ENCODE data around the gene LRP1. TPM values are rescaled to one million over a fixed set of nuclear protein-coding genes. Genes with fewer than 3 reads are reported as not detected.

Gene LRP1
- total RNA-seq, 1 donor from 2014 or later, result 0.60 TPM

DNA sequence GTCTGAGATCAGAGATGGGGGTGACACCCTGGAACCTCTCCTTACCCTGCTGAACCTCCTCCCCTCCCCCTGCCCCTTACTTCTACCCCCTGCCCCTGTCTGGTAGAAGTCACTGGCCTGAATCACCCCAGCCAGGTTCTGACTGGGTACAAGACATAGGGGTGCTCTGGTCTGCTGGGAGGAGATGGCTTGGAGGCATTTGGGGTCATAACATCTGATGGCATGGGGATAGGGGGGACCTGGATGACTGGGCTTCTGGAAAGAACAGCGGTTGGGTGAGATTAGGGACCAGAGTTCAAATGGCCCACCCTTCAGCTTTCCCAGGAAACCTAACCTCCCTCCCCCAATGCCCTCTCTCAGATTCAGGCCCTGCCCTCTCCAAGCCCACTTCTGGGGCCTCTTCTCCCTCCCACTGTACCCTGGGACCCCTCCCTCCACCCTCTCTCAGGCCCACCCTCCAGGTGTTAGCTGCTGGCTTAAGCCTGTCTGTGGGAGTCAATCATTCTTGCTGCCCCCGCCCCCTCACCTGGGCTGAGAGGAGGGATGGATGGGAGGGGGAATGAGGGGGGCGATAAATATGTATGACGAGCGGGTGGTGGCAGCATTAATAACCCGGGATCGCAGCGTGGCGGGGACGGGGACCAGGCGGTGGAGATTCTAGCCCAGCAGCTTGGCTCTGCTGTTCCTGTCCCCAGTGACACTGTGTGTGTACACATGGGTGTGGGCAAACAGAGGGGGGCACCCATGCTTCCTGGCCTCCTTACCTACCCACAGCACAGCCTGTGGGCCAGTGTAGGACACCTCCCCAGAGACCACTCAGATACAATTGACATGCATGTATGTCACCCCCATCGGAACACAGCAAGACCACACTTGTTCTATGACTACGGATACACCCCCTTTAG is 94.3 kb downstream of the LRP1 start:
- DNase-seq (ENCODE audit: low read depth in 2 of 2), result no peak

DNA sequence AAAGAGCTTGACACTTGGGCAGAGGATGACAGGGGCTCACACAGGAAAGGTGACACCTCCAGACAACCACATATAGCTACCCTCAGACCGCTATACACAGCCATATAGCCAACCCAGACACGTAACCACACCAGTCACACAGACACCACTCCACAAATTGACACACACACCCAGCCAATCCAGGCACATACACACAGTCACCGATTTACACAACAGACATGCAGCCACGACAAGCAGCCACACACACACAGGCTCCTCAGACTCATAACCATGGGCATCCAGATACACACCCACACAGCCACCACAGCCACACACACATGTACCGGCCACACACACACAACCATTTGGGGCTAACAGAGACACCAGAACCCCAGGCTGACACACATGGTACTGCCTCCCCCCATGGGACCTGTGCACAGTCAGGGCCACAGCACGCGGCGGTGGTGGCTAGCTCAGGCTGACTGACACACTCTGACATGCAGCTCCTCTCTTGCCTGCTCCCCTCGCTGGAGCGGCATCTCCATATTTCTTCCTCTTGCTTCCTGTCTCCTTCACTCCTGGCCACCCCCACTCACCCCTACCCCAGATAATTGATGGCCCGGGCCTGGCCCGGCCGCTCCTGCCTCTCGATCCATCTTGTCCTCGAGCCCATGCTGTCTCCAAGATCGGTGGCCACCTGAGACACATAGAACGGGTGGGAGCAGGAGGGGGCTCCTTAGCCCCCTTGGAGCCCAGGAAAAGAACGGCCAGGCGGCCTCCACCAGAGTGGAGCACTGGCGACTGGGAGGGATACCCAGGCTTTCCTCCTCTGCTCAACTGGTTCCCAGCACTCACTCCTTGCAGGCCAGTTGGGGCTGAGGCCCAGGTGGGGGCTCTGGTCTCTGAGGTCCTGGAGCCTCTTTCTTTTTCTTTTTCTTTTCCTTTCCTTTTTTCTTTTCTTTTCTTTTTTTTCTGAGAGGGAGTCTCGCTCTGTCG is 95.2 kb downstream of the LRP1 start:
- no peak for DNase-seq (ENCODE audit: low read depth in 2 of 2)

DNA sequence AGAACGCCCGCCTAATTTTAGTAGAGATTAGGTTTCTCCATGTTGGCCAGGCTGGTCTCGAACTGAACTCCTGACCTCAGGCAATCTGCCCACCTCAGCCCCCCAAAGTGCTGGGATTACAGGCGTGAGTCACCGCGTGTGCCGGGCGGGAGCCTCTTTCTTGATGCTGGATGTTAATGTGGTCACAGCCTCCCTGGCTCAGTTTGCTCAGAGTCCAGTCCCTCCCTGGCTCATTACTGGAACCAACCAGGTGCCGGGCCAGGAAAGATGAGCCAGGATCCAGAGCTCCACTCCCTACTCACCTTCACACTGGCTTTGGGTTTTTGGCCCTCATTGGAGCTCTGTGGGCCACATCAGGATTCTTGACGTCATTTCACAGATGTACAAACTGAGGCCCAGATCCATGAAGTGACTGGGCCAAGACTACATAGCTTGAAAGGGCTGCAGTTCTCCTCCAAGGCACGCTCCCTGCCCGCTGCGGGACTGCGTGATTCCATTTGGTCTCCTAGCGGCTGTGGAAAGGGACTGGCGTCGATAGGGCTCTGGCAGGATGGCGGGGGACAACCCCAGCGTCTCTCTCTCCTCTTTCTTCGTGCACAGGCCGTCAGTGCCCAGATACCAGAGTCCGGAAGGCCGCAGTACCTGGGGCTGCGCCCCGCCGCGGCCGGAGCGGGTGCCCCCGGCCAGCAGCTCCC is 96.1 kb downstream of the LRP1 start:
- no peak for DNase-seq (ENCODE audit: low read depth in 2 of 2)

DNA sequence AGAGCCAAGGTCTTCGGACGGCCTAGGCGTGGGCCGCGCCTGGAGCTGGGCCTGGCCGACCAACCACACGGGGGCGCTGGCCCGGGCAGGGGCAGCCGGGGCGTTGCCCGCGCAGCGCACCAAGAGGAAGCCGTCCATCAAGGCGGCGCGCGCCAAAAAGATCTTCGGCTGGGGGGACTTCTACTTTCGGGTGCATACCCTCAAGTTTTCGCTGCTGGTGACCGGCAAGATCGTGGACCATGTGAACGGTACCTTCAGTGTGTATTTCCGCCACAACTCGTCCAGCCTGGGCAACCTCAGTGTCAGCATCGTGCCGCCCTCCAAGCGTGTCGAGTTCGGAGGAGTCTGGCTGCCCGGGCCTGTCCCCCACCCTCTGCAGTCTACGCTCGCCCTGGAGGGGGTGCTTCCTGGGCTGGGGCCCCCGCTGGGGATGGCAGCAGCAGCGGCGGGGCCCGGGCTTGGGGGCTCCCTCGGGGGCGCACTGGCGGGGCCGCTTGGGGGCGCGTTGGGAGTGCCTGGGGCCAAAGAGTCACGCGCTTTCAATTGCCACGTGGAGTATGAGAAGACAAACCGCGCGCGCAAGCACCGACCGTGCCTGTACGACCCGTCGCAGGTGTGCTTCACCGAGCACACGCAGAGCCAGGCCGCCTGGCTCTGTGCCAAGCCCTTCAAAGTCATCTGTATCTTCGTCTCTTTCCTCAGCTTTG is 96.8 kb downstream of the LRP1 start:
- peak; percentile 51 to 53 for DNase-seq (ENCODE audit: low read depth in 2 of 2)

DNA sequence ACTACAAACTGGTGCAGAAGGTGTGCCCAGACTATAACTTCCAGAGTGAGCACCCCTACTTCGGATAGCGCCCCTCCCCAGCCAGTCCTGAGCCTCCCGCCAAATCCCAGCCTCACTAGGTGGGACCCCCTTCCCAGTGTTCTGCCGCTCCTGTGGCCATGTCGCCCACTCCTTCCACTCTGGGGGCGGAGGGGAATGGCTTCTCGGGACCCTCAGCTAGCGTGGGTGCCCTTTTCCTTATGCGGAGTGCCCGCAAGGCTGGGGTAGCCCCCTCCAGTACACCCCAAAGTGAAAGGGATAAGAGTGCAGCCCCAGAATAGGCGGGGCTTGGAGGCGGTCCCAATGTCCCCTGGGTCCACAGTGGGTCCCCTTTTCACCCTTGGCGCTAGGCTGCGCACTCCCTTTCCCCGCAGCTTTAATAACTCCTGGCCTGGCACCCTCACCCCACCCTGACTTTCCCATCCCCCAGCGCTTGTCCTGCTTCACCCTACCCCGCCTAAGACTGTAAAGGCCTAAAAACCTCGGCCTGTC is 97.5 kb downstream of the LRP1 start:
- no peak for DNase-seq (ENCODE audit: low read depth in 2 of 2)

DNA sequence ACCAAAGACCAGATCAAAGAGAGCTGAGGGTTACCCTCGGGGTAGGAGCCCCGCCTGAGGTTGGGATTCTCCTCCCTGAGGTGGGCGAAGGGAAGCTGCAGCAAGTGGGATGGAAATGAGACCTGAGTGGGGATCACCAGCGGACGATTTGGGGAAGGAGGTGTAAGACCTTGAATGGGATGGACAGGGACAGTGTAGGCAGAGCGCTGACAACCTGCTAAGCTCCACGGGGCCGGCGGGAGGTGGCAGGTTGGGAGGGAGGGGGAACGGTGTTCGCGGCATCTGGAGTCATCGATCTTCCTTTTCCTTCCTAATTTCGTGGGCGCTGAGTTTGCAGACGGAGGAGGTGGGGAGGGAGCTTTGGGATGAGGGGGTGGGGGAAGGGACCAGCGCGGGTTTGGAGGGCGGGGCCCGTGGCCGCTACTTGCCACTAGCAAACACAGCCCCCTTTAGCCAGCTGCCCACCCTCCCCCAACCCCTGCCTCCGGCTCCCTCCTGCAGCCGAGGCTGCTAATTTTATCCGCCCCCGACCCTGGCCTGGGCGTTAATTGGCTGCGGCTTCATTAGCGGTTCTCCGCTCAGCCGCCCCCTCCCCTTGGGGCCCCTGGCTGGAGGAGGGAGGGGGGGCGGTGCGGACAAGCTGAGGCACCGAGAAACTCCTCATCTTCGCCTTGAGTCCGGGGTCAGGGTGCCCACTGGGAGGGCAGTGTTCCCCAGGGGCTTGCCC is 98.5 kb downstream of the LRP1 start:
- DNase-seq (ENCODE audit: low read depth in 2 of 2), result no peak

DNA sequence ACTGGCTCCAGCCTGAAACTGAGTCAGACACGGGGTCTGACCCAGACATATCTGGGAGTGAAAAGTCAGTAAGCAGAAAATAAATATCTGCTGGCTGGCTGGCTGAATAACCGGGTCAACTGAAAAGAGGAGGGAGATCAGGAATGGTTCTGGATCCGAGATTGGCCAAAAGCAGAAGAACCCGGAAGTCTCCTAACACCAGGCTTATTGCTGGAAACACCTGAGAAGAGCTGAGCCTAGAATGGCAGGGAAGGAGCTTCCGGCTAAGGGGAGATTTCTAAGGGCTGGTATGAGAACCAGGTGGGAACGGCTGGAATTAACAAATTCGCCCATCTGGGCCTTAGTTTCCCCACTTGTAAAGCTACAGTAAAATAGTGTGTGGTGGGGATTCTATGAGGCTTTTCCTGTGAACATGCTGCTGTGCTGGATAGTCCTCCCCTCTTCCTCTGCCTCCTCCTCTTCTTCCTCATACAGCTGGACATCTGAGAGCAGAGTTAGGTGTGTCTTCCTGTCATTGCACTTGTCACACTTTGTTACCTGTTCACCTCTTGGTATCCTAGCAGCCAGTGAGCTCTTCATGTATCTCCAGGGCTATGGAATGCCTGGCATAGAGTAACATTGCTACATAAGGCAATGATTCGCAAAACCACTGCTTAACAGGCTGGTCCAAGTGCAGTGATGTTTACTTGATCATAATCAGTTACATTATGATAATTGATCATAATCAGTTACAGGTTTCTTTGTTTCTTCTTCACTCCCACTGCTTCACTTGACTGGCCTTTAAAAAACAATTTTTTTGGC is 99.2 kb downstream of the LRP1 start:
- no peak for DNase-seq (ENCODE audit: low read depth in 2 of 2)

DNA sequence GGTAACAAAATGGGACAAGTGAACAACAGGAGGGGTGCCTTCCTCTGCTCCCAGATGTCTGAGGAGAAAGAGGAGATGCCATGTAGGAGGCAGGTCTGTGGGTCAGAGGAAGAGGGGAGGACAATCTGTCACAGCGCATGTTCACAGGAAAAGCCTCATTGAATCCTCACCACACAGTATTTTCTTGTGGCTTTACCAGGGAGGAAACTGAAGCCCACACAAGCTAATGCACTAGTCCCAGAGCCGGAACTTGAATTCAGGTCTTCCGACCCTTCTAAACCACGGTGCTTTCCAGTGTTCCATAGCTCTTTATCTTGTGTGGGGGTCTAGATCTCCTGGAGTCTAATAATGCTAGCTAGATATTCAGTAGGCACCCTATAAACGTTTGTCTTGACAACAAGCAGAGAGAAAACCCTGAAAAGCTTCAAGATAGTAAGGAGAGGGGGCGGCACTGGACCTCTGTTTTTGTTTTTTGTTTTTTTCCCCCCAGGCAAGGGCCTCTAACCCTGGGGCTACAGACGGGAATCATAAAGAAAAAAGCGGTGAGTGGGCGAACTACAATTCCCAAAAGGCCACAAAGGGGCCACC is 100.9 kb downstream of the LRP1 start:
- DNase-seq (ENCODE audit: low read depth in 2 of 2), result peak in 1 of 2 donors; percentile 42

DNA sequence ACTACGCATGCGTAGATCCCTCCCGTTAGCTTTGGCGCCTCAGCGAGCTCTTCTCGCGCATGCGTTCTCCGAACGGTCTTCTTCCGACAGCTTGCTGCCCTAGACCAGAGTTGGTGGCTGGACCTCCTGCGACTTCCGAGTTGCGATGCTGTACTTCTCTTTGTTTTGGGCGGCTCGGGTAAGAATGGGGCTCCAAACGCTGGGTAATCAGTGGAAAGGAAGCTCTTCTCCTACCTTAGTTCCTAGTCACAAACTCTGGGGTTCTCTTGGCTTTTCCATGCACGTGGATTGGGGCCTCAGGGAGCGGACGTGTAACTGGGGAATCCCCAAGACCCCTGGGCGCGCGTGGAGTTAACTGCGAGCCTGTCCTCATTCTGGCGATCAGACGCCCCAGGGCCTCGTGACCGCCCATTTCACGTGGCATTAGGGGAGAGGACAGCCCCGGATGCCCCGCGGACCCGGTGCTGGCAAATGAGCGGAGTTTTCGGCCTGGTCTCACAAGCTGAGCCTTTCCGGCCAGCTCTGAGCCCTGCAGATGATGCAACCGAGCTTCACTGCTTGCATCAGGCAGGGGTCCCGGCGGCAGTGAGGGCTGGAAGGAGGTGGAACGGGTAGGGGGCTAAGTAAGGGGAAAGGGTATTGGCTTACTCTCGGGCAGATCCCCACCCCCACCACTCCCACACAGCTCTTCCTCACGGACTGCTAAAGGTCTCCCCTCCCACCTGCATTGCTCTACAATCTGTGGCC is 101.5 kb downstream of the LRP1 start, which contains the start of gene SHMT2:
Gene SHMT2, plus strand, starts transcription at position 78 of the 747 bp plus-strand sequence. Its CDS starts 68 bp downstream, at position 146.
- DNase-seq (ENCODE audit: low read depth in 2 of 2), result peak; percentile 97

DNA sequence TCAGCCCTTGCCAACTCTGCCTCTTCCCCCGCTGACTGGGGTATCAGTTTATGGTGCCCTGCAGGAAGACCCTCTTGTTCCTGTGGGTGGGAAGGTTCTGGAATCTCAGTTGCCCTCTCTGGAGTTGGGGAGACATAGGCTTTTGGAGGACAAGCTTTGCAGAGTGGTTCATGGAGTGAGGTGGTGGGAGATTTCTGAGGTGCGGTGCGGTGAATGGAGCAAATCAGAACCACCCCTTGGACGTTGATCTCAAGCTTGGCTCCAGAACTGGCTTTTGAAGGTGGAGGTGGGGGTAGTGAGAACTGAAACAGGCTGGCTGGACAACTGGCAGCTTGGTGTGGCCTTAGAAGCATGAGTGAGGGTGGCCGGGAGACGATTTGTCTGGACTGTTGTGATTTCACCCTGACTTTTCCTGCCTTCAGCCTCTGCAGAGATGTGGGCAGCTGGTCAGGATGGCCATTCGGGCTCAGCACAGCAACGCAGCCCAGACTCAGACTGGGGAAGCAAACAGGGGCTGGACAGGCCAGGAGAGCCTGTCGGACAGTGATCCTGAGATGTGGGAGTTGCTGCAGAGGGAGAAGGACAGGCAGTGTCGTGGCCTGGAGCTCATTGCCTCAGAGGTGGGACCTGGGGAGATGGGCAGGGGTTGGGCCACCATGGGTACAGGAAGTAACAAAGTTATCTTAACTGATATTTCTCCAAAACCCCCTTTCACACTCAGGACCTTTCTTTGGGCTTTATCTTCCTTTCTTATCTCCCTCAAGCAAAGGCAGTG is 102.3 kb downstream of the LRP1 start:
- peak in 1 of 2 donors; percentile 28 for DNase-seq (ENCODE audit: low read depth in 2 of 2)

DNA sequence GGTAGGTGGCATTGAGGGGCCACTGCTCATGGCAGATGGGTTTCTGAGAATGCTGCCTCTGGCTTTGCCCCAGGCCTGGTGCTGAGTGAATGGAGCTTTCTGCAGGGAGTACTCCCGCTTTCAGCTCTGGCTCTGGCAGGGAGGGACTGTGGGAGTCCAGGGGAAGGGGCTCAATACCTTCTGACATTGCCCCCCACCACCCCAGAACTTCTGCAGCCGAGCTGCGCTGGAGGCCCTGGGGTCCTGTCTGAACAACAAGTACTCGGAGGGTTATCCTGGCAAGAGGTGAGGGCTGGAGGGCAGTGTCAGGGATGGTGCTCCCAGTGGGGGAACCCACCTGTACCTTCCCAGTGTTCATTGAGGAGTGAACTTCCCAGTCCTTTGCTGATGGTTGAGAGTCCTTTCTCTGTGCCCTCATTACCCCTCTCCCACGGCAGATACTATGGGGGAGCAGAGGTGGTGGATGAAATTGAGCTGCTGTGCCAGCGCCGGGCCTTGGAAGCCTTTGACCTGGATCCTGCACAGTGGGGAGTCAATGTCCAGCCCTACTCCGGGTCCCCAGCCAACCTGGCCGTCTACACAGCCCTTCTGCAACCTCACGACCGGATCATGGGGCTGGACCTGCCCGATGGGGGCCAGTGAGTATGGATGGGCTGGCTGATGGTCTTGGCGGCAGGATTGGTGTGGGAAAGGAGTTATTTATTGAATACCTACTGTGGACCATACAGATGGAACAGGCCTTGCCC is 103.2 kb downstream of the LRP1 start:
- DNase-seq (ENCODE audit: low read depth in 2 of 2), result no peak

DNA sequence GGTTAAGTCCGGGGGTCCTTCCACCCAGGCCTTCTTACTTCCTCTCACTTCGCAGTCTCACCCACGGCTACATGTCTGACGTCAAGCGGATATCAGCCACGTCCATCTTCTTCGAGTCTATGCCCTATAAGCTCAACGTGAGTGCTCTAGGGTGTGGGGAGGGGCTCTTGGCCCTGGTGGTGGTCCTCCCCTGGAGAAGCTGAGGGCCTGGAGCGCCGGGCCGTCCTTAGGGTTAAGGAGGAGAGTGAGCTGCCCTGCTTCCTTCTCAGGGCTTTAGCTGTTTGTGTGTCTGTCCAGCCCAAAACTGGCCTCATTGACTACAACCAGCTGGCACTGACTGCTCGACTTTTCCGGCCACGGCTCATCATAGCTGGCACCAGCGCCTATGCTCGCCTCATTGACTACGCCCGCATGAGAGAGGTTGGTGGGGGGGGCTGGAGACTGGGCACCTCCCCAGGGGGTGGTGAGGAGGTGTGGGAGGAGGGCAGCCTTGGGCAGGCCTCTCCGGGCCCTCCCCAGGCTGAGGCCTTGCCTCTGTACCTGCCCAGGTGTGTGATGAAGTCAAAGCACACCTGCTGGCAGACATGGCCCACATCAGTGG is 104.0 kb downstream of the LRP1 start:
- no peak for DNase-seq (ENCODE audit: low read depth in 2 of 2)

DNA sequence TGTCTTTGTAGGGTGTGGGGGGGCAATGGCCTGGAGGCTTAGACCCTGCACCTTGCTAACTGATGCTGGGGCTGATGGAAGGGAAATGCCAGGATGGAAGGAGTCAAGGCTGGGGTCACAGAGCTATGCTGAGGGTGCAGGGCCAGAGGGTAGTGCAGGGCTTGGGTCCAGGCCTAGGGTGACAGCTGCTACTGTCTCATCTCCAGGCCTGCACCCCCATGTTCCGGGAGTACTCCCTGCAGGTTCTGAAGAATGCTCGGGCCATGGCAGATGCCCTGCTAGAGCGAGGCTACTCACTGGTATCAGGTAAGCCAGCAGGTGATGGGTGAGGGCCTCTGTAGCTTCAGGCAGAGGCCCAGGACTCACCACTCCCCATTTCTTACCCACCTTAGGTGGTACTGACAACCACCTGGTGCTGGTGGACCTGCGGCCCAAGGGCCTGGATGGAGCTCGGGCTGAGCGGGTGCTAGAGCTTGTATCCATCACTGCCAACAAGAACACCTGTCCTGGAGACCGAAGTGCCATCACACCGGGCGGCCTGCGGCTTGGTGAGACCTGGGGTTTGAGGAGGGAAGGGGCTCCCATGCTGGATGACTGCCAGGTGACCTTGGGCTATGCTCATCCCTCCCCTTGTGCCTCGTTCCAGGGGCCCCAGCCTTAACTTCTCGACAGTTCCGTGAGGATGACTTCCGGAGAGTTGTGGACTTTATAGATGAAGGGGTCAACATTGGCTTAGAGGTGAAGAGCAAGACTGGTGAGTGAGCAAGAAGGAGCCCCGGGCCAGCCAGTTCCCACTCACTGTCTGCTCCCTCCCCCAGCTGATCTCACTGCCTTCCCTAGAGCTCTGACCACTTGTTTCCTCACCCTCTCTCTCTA is 105.3 kb downstream of the LRP1 start:
- DNase-seq (ENCODE audit: low read depth in 2 of 2), result peak in 1 of 2 donors; percentile 70

DNA sequence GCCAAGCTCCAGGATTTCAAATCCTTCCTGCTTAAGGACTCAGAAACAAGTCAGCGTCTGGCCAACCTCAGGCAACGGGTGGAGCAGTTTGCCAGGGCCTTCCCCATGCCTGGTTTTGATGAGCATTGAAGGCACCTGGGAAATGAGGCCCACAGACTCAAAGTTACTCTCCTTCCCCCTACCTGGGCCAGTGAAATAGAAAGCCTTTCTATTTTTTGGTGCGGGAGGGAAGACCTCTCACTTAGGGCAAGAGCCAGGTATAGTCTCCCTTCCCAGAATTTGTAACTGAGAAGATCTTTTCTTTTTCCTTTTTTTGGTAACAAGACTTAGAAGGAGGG is 105.9 kb downstream of the LRP1 start:
- no peak for DNase-seq (ENCODE audit: low read depth in 2 of 2)

DNA sequence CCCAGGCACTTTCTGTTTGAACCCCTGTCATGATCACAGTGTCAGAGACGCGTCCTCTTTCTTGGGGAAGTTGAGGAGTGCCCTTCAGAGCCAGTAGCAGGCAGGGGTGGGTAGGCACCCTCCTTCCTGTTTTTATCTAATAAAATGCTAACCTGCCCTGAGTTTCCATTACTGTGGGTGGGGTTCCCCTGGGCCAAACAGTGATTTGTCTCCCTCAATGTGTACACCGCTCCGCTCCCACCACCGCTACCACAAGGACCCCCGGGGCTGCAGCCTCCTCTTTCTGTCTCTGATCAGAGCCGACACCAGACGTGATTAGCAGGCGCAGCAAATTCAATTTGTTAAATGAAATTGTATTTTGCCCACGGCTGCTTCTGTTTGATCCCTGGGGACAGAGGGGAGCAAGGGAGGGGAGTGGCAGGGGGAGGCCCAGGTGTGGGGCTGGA is 106.3 kb downstream of the LRP1 start:
- no peak for DNase-seq (ENCODE audit: low read depth in 2 of 2)
